Ascending aorta (tissue), 2 donors: ENCODE results near the gene DPM3. TPM values are rescaled to one million over a fixed set of nuclear protein-coding genes. Genes with fewer than 3 reads are reported as not detected.
"Not testable (repeated sequence)": the region's sequence is repeated elsewhere in the genome, so short reads cannot be mapped to it uniquely, and the experiment has no call there.

ENCODE experiments used
- DNase-seq, 2 donors: peaks; one replicate each; pipeline ENCODE4 v3.0.0-alpha.2; 2019; ENCODE audit warnings: low spot score in 2 of 2
- H3K27ac ChIP-seq, 2 donors: fragments of 200-600 bp; sonication (generic); one replicate each; pipeline ENCODE4 v1.5.1; 2016 to 2017; ENCODE audit warnings: mild to moderate bottlenecking in 1 of 2
- H3K27me3 ChIP-seq: fragments of 200-600 bp; sonication (generic); one replicate; pipeline ENCODE4 v1.5.1; 2017
- H3K36me3 ChIP-seq, 2 donors: fragments of 200-600 bp; sonication (generic); one replicate each; pipeline ENCODE4 v1.5.1; 2016
- H3K4me1 ChIP-seq, 2 donors: fragments of 200-600 bp; sonication (generic); one replicate each; pipeline ENCODE4 v1.5.1; 2016 to 2017; ENCODE audit warnings: mild to moderate bottlenecking in 1 of 2
- H3K4me3 ChIP-seq, 2 donors: fragments of 200-600 bp; sonication (generic); one replicate each; pipeline ENCODE4 v1.5.1; 2016 to 2017; ENCODE audit warnings: mild to moderate bottlenecking in 1 of 2
- H3K9me3 ChIP-seq, 2 donors: fragments of 200-600 bp; sonication (generic); one replicate each; pipeline ENCODE4 v1.5.1; 2016
- intact Hi-C: fragments of 100-400 bp; cut with DNase I; formaldehyde crosslinking; loops from one replicate; pipeline ENCODE4 v1.15.1; 2023
- total RNA-seq: library from RNA; depleted of rRNA; stranded (reverse); fragments of >200 nt; gene quantifications from one replicate; pipeline ENCODE4 v1.1.0, GENCODE V29; 2016
- TF ChIP-seq, protein P1 (sequence below), 3 experiments: fragments of 200-600 bp in 2 of 3; fragments of 450-650 bp in 1 of 3; sonication (generic) in 2 of 3; IDR thresholded peaks; one replicate each; pipeline ENCODE4 v1.5.1; 2016 to 2019; ENCODE audit warnings: antibody characterized with exemption in 3 of 3, mild to moderate bottlenecking in 1 of 3, moderate library complexity in 1 of 3

The DPM3 gene
- total RNA-seq, 1 donor from 2014 or later, result 78.2 TPM

DNA sequence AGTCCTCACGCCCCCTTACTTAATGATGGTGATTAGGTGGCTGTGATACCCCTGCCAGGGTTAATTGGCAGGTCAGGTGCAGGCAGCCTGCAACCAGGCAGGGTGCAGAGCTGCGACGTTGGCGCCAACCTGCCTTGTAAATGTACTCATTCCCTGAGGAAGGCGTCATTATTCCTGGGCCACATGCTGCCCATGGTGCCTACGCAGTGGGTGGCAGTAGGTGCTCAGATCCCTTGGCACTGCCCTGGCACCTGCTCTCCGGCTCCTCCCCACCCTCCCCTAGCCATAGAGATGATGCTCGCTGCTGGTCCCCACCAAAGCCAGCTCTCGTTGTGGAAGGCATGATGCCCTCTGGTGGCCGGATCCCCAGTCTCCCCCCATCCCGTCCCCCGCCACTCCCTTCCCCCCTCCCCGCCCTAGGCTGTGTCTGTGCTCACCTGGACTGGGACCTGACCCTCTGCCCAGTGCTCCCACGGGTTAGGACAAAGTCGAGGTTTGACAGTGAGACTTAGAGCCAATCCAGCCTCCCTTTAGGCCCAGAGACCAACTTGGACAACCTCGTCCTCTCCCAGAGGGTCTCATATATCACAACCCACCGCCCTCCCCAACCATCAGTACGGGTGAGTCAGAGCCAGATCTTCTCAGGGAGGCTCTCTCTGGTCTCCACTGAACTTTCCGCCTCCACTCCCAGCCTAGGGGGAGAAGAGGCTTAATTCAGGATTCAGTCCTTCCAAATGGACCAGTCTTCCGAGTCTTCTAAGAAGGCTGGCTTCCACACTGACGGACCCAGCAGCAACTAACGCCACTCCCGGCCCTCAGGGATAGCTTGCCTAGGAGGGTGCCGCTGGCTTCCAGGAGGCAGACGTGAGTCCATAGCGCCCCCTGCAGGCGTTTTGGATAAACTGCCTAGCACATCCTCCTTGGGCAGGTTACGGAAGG, 27.1 kb upstream of the DPM3 start:
- no peak overlapping the region for H3K27ac ChIP-seq
- peak in 1 of 2 donors; percentile 90 for DNase-seq
- peak overlapping the region in 1 of 2 donors; percentile 12 for H3K4me3 ChIP-seq
- TF ChIP-seq, protein P1, sequence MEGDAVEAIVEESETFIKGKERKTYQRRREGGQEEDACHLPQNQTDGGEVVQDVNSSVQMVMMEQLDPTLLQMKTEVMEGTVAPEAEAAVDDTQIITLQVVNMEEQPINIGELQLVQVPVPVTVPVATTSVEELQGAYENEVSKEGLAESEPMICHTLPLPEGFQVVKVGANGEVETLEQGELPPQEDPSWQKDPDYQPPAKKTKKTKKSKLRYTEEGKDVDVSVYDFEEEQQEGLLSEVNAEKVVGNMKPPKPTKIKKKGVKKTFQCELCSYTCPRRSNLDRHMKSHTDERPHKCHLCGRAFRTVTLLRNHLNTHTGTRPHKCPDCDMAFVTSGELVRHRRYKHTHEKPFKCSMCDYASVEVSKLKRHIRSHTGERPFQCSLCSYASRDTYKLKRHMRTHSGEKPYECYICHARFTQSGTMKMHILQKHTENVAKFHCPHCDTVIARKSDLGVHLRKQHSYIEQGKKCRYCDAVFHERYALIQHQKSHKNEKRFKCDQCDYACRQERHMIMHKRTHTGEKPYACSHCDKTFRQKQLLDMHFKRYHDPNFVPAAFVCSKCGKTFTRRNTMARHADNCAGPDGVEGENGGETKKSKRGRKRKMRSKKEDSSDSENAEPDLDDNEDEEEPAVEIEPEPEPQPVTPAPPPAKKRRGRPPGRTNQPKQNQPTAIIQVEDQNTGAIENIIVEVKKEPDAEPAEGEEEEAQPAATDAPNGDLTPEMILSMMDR (IDR thresholded peaks at IDR 0.05), result peak; percentile 86 to 89 (median 86)
- no peaks in the 10 kb centered on the region for H3K9me3 ChIP-seq
- peaks cover 3 to 8% of the 10 kb centered on the region in 2 donors for H3K4me1 ChIP-seq
- no peaks in the 10 kb centered on the region for H3K27me3 ChIP-seq
- intact Hi-C loops, result loop anchor here (1.0 kb wide), 1 partner anchor 76 kb away; no protein-coding TSS in a partner anchor
- H3K36me3 ChIP-seq, result peaks cover 7 to 24% of the 10 kb centered on the region in 2 donors

DNA sequence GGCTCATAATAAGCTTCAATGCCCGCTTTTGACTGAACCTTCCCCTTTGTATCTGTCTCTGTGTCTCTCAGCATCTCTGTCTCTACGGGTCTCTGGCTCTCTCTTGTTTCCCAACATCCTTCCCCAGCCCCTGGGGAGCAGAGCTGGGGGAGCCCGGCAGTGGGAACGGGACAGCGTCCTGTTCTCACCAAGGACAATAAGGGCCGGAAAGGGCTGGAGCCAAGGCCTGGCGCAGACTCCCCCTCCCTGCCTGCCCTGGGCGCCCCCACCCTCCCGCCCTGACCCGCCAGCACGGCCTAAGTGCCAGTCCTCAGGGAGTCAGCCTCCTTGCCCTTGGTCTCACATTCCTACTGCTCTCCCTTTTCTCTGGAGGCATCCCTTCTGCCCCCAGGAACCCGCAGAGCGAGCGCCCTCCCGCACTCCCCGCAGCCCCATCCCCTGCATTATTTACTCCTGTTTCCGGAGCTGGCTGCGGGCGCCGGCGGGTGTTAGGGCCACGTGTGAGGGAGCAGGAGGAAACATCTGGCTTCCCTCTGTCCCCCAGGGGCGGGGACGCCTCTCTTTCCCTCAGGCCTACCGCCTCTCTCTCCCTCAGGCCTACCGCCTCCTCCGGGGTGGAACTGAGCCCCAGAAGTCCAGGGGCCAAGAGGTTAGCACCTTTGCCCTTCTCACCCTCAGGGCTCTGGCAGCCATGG, 26.3 kb upstream of the DPM3 start:
- DNase-seq, result no peak
- Histone ChIP-seq H3K27me3 (no peaks in the 10 kb centered on the region), H3K4me1 (peaks cover 3 to 4% of the 10 kb centered on the region in 2 donors), H3K36me3 (peaks cover 7 to 24% of the 10 kb centered on the region in 2 donors), H3K4me3 (no peak overlapping the region), H3K9me3 (no peaks in the 10 kb centered on the region), H3K27ac (no peak overlapping the region)
- intact Hi-C loops, result no loop called here
- TF ChIP-seq, protein P1 (IDR thresholded peaks at IDR 0.05), result no peak

DNA sequence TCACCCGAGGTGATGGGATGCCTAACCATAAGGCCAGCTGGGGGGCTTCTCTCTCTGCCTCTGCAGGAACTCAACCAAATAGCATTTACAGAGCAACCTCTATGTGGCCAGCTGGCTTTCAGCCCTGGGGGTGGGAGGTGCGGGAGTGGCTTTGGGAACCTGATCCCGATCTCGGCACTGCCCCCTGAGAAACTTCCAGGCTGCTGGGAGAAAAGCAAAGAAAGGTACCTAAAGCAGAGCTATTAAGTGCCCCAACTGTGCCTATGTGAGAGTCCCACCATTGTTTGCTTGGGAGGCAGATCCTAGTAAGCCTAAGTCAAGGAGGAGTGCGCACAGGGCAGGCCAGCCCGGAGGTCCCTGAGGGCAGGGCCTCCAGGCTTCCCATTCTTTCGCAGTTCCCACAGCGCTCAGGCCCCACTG, 25.7 kb upstream of the DPM3 start:
- TF ChIP-seq, protein P1 (IDR thresholded peaks at IDR 0.05), result no peak
- Histone ChIP-seq H3K27me3 (no peaks in the 10 kb centered on the region), H3K36me3 (peaks cover 7 to 24% of the 10 kb centered on the region in 2 donors), H3K27ac (no peak overlapping the region), H3K9me3 (no peaks in the 10 kb centered on the region), H3K4me1 (peaks cover 3 to 4% of the 10 kb centered on the region in 2 donors), H3K4me3 (no peak overlapping the region)
- intact Hi-C loops, result no loop called here
- DNase-seq, result no peak

DNA sequence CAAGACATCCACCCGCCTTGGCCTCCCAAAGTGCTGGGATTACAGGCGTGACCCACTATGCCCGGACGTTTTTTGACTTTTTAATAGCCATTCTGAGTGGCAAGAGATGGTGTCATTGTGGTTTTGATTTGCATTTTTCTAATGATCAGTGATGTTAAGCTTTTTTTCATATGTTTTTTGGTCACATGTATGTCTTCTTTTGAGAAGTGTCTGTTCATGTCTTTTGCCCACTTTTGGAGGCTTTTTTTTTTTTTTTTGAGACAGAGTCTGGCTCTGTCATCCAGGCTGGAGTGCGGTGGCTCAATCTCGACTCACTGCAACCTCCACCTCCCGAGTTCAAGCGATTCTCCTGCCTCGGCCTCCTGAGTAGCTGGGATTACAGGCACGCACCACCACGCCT, 24.3 kb upstream of the DPM3 start:
- H3K4me3 ChIP-seq, H3K4me1 ChIP-seq, H3K9me3 ChIP-seq, H3K27me3 ChIP-seq, intact Hi-C loops, H3K27ac ChIP-seq, DNase-seq: not testable (repeated sequence)
- H3K36me3 ChIP-seq, result peaks cover 6 to 10% of the 10 kb centered on the region in 2 donors

DNA sequence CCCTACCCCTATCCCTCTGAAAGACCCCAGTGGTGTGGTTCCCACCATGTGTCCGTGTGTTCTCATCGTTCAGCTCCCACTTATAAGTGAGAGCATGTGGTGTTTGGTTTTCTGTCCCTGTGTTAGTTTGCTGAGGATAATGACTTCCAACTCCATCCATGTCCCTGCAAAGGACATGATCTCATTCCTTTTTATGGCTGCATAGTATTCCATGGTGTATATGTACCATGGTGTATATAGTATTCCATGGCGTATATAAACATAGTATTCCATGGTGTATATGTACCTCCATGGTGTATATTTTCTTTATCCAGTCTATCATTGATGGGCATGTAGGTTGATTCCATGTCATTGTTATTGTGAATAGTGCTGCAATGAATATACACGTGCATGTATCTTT, 23.5 kb upstream of the DPM3 start:
- H3K9me3 ChIP-seq, H3K36me3 ChIP-seq, DNase-seq, H3K4me1 ChIP-seq, H3K27me3 ChIP-seq, H3K4me3 ChIP-seq, intact Hi-C loops, H3K27ac ChIP-seq: not testable (repeated sequence)

DNA sequence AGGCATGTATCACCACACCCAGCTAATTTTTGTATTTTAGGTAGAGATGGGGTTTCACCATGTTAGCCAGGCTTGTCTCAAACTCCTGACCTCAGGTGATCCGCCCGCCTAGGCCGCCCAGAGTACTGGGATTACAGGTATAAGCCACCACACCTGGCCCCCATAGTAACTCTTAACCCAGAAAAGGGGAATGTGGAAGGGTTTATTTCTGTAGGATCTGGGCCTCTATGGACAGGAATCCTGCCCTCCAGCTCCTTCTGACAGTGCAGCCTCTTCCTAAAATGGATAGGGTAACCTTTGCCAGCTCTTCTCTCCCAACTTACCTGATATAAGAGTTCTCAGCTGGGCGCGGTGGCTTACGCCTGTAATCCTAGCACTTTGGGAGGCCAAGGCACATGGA, 22.3 kb upstream of the DPM3 start:
- intact Hi-C loops, H3K4me3 ChIP-seq, DNase-seq, H3K27me3 ChIP-seq, H3K36me3 ChIP-seq, H3K9me3 ChIP-seq, H3K4me1 ChIP-seq, H3K27ac ChIP-seq: not testable (repeated sequence)

DNA sequence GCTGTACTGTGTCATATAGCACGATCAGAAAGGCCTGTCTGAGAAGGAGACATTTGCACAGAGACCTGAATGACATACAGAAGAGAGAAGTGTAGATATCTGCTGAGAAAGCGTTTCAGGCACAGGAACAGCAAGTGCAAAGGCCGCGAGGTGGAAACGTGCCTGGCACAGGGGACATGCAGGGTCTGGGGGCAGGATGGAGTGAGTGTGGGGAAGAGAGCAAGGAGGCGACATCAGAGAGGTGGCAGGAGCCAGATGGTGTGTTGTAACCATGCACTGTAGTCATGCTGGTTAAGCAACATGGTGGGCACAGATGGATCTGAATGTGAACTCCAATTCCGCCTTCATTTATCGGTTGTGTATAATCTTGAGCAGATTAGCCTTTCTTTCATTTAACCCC, 19.8 kb upstream of the DPM3 start:
- H3K27me3 ChIP-seq, result no peaks in the 10 kb centered on the region
- H3K27ac ChIP-seq, result no peak overlapping the region
- H3K4me3 ChIP-seq, result no peak overlapping the region
- no peaks in the 10 kb centered on the region for H3K36me3 ChIP-seq
- TF ChIP-seq, protein P1 (IDR thresholded peaks at IDR 0.05), result no peak
- DNase-seq, result no peak
- intact Hi-C loops, result no loop called here
- H3K4me1 ChIP-seq, result no peaks in the 10 kb centered on the region
- no peaks in the 10 kb centered on the region for H3K9me3 ChIP-seq
